Stimulated activated CD4-positive, alpha-beta T cell treated with anti-CD3 and anti-CD28 coated beads, TNF-alpha, amount 100 ng/mL, for 1 hour (primary cell): Measurements from ENCODE around the gene MORC1.

ENCODE experiments used
- DNase-seq, 3 donors: peaks; one replicate each; pipeline ENCODE4 v3.0.0-alpha.2; 2020; ENCODE audit warnings: low read depth in 3 of 3, low spot score in 1 of 3

MORC1 gene

DNA sequence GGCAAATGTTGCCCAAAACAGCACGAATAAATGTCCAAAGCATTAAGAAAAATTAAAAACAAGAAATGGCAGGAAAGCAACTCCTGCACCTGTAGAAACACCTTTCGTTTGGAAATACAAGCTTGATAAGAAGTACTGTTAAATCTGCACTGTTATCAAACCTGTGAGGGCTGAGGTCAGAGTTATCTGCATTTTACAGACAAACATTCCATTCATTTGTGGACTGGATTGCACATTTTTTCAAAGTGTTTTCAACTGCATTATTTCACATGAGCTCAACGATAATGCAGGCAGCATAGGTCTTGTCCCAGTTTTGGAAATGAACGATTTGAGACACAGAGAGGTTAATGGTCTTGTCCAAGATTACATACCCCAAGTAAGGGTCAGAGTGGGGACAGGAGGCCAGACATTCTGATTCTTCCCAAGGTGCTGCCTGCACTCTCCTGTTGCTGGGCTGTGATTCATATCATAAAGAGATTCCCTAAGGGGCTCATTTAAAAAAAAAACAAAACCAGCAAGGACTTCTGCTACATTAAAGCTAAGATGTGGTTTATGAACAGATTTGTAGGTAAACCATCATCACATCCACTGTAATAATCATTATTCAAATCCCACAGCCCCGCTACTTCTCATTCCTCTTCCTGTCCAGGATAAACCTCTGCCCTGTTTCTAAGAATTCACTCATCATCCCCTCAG is 177.2 kb downstream of the MORC1 start:
- DNase-seq, result no peak

- no peak for DNase-seq
Measured at GRCh38 chr3:108940166-108940565, 177.8 kb downstream of the MORC1 start.

DNA sequence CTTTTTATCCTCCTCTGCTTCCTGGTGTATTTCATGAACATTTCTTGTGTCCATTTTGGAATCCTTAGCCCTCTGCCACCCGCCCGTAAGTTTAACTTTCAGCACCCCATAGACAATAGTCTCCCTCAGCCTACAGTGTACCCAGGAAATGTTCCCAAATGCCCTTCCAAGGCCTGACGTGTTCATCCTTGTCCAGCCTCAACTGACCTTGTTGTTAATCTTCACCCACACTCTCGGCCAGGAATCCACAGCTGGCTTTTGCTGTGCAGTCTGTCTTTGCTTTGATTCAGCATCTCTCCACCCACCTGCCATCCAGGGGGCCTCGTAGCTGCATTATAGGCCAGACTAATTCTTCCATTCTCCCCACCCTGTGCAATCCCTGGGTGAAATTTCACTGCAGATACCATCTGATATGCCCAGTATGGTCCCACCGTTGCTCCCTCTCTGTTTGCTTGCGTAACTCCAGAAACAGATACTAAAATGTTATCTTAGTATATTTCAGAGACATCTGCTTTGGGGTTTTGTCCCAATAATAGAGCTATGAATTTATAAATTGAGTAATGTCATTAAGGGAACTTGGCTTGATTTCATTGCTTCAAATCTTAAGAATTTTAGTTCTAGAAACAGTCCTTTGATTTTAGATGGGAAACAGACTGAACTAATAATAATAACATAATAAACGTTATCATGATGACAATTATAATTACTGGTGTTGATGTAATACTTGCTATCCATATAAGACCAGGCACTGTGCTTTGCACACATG is 180.8 kb downstream of the MORC1 start:
- DNase-seq, result no peak

DNA sequence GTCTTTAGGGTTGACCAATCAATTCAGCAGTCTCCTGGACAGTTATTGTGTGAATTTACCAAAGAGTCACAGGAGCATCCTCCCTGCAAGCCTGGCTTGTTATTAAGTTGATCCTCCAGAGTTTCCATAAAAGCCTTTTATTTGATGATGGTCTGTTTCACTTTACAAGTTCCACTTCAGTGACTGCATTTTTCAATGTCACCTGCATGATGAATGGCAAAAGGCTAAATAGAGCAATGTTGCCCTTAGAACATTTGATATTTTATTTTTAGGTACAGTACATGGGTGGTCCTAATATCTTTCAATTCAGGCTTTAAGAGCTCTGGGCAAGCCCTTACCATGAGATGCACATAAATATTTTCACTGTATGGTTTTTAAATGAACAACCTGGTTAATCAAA is 186.9 kb downstream of the MORC1 start:
- no peak for DNase-seq

DNA sequence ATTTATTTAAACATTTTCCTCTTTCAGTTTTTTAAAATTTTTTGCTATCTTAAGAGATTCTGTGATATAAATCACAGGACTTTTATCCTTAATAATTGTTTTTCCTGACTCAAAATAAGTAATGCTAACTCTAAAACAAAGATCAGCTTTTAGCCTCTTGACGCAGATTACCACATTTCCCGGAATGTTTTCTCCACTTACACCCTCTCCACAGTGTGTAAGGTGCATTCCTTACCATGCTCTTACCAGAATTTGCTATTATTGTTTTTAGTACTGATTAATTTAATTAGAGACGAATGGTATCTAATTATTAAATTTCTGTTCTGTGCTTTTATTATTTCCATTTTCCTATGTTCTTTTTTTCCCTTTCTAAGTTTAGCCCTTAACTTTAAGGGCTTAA is 199.1 kb downstream of the MORC1 start:
- DNase-seq, result no peak

DNA sequence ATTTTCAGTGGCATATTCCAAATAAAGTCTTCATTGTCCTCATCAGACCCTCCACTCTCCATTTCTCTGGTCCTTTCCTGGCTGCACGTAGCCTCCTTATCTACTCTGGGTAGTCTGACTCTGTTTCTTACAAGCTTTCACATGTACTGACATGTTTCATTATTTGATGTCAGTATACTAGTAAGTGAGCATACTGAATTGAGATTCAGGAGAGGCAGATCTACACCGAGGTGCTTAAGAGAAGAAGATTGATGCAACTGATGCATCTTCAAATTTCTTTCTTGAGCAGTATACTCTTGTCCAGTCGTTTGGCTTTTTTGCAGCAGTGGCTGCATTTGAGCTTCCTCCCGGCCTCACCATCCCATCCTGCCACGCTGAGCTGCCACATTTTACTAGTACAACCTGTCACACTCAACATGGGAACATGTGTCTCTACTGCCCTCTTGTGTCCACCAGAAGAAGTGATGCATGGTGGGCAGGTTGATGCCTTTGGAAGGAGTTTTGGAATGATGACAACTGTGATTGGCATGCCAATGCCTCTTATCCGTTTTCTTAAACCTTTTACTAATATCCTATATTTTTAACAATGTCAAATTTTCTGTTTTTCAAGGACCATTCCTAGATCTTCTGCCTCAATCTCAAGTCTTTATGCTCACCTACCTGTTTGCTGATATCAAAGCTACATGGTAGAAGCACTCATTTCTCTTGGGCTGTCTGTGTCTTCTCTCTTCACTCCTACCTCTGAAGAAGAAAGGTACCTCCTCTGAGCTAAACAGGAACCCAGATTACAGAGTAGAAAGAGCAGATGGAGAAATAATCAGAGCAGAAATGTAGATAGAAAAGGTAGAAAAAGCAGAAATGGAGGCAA is 202.9 kb downstream of the MORC1 start:
- DNase-seq, result peak; percentile 19 to 28 (median 24)

- no peak for DNase-seq
Measured at GRCh38 chr3:108909799-108910198, 208.1 kb downstream of the MORC1 start.
